Measurements from ENCODE around the gene AP3S2.
"Not testable (repeated sequence)": the region's sequence is repeated elsewhere in the genome, so short reads cannot be mapped to it uniquely, and the experiment has no call there.

AP3S2 gene

DNA sequence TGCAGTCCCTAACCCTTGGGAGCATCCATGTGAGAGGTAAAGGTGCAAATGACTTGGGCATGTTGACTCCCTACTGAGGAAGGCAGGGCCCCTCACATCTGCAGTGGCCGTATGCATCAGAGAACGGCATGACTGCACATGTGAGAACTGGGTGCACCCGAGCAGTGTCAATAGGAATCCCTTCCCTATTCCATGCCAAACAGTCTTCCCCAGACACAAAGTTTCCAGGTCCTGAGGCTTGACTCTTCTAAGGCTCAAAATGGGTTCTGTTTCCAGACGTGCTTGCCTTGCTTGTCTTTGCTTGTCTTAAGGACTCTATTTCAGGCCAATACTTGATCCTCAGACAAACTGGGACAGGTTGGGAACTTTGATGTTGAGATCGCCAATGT, 58.6 kb downstream of the AP3S2 start:
- no peak for DNase-seq

- DNase-seq, result not testable (repeated sequence)
Measured at GRCh38 chr15:89834465-89835175, 59.2 kb downstream of the AP3S2 start.

DNA sequence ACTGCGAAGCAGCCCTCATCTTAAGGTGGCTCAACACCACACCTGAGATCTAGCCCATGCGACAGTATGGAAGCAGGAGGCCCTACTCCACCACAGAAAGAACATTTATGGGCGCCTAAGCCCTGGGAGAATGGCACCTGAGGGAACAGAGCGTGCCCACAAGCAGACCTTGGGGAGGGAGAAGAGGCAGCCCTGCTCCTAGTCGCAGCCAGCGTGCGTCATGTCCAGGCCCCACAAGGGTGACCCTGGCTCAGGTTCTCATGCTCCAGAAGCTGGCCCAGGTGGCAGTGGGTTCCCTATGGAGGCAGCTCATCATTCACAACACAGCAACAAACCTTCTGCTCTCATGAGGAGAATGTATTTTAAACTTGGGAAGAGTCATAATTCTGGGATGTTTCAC, 59.8 kb downstream of the AP3S2 start:
- DNase-seq, result no peak

DNA sequence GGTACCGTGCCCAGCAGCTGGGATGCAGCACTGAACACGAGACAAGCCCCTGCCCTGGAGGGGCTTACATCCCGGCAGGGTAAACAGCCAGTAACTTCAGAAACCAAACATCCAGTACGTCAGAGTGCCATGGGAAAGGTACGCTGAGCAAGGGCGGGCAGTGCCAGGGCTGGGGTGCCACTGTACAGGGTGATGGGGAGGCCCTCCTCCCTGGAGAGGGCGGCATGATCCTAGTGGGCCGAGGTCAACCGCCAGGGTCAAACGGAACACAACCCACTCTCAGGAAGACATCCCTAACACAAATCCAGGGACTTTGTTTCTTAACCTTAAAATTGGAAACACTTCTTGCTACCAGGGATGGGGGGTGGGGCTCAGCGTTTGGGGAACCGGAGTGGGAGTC, 63.2 kb downstream of the AP3S2 start:
- no peak for DNase-seq

GRCh38 chr15:89829616-89830440, 64.0 kb downstream of the AP3S2 start:
- no peak for DNase-seq

DNA sequence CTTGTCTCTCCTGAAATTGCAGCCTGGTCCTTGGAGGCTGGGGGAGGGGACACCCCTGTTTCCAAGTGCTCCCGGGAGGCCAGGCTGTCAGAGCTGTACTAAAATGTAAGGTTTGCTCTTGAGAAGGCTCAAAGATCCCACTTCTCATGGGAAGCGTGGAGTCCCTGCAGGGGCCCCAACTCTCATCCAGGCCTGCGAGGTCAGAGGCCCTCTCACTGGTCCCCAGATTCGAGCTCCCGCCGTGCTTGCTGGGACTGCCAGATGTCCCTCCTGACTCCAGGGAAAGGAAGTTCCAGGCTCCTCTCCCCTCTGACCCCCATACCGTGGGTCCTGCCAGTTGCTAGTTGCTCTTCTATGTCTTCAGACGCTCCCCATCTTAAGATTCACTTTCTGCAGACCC, 64.6 kb downstream of the AP3S2 start:
- no peak for DNase-seq

- DNase-seq, result no peak
Measured at GRCh38 chr15:89828281-89829145, 65.3 kb downstream of the AP3S2 start.

GRCh38 chr15:89827829-89828228, 66.0 kb downstream of the AP3S2 start:
- no peak for DNase-seq

- DNase-seq, result no peak
Measured at GRCh38 chr15:89826671-89827655, 66.8 kb downstream of the AP3S2 start.

DNA sequence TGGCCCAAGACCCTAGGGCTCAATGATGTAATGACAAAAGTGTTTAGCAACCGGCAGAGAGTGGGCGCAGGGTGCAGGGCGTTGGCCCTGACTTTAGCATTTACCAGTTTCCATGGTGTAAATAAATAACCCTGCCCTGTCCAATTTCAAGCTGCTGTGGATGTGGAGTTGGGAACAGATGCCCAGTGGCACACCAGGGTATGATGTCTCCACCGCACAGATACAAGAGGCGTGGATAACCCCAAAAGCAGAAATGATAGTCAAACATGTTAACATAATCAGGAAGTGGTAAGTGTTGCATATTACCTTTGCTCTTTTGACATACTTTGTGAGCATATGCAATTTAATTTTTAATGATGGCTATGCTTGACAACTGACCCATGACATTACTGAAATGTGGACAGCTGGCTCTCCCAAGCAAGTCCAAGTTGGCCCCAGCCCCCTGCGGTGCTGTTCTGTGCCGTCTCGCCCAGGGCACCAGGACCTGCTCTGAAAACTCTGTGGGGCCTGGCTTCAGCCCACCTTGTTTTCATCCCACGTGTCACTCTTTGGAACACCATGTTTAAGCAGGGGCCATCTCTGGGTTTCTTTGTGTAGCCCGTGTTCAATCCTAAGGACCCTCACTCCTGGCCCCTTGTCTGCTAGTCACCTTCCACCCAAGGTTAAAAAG, 68.4 kb downstream of the AP3S2 start:
- DNase-seq, result no peak

DNA sequence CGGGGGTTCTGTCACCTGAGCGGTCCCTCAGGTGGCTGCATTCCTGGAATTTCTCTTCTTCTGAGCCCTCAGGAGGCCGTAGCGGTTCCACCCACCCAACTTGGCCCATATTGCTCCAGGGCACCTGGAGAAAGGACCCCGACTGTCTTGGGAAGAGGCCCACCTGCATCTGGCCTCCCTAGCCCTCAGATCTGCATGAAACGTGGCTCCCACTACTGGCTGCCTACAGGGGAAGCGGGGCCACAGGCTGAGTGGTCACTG, 69.3 kb downstream of the AP3S2 start:
- no peak for DNase-seq

DNA sequence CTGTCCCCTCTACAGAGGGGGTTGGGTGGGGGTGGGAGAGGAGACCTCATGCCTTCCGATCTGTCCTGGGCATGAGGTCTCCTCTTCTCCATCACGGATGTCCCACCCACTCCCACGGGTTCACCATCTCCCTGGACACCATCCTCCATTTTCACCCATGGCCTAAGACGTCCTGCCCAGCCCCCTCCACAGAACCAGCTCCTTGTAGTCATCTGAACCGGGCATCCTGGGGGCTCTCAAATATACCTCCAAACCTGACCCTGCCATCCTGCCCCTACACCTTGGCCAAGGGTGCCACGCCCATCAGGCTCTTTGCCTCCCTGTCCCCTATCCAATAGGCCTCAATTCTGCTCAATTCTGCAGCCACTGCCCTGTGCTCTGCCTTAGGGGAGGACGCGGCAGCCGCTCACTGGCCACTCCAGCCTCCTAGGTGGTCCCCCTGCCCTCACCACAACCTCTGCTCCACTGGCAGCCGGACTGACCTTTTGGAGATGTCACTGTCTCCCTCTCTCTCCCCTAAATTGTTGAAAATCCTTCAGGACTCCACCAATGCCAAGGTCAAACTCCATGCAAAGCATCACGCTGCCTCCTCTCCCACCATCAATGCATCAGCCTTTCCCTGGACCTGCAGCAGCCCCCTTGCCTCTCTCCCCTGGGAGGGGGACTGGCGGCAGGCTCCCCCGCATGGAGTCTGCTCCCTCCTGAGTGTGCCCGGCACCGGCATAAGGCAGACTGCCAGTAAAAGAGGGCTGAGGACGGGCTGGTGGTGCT, 69.8 kb downstream of the AP3S2 start:
- DNase-seq, result no peak

DNA sequence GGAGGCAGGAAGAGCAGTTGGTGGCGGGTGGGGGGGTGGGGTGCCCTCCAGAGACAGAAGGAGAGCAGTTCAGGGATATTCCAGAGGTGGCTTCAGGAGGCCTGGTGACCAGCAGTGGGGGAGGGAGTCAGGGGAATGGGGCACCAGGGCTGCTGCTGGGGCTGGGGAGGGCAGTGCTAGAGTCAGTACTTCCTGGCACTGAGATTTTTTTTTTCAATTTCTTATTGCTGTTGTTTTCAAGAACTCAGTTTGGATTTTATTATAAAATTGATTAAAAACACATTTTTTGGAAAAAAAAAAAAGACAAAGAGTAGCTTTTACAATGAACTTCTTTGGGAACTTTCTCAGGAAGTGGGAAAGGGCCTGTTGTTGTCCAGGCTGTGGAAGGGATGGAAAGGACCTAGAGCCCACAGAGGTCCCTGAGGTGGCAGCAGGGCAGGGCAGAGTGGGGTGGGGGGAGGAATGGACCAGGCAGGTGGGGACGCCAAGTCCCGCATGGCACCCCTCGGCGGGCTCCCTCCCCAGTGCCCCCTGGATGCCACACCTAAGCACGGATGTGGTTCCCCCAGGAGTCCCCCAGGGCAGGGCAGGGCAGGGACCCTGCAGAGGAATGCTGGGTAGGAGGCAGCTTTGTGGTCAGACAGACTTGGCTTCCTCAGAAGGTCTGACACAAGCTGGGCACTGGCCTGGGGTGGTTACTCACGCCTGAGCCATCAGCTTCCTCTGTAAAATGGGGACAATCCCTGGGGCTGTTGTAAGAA, 70.7 kb downstream of the AP3S2 start:
- no peak for DNase-seq

DNA sequence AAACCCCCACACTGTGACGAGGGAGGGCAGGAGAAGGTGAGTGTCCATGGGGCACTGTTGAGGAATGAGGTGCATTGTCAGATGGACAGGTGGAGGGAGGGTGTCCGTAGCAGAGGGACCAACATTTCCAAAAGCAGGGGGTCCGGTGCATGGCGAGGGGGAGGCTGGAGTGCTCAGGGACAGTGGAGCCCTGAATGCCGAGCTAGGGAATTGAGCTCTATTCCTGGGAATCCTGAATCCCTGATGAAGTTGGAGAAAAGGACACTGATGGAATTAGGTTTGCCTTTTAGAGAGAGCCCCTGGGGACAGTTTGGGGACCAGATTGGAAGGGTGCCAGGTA, 71.2 kb downstream of the AP3S2 start:
- no peak for DNase-seq

GRCh38 chr15:89822026-89822425, 71.8 kb downstream of the AP3S2 start:
- DNase-seq, result no peak

GRCh38 chr15:89820666-89821611, 72.9 kb downstream of the AP3S2 start:
- DNase-seq, result no peak

DNA sequence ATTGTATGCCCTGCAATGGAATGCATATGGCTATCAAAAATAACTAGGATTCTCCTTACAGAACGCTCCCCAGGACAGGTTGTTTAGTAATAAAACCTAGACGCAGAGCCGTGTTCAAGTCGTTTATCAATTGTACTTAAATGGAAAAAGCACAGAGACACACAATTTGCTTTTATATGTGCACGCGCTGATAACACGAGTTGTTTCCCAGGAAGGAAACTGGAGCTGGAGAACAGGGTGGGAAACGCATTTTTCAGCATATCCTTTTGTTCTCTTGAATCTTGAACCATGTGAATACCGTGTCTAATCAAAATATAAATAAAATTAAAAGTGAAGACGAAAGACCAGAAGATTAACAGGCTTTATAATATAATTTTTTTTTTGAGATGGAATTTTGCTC, 75.5 kb downstream of the AP3S2 start:
- no peak for DNase-seq

GRCh38 chr15:89817701-89818280, 76.0 kb downstream of the AP3S2 start:
- DNase-seq, result no peak
